ENCODE results near the gene RER1. TPM values are rescaled to one million over a fixed set of nuclear protein-coding genes. Genes with fewer than 3 reads are reported as not detected.

Gene RER1
- total RNA-seq, 2 donors from 2014 or later, result 114 TPM

- Mint-ChIP-seq H3K27ac (no peak overlapping the region), H3K36me3 (ENCODE audit: low read depth) (peaks cover 10% of the 10 kb centered on the region), H3K27me3 (ENCODE audit: insufficient read depth) (no peaks in the 10 kb centered on the region), H3K4me1 (peaks cover 9% of the 10 kb centered on the region), H3K4me3 (peak overlapping the region; percentile 73), H3K9me3 (no peaks in the 10 kb centered on the region)
- TF ChIP-seq CTCF (conservative IDR thresholded peaks at IDR 0.05), result no peak
- peaks cover 6% of the 10 kb centered on the region for H3K4me1 ChIP-seq (ENCODE audit: control insufficient read depth, insufficient read depth, low read length)
- no peak for DNase-seq
- 96 to 99% methylated on average over 6 to 7 of the region's 7 CpGs for WGBS, 2 experiments (ENCODE audit: insufficient coverage in 1 of 2, insufficient read length in 1 of 2)
- no peaks in the 10 kb centered on the region for H3K9me3 ChIP-seq (ENCODE audit: control insufficient read depth, low read length)
- H3K36me3 ChIP-seq (ENCODE audit: control insufficient read depth, insufficient read depth, low read length), result peaks cover 42% of the 10 kb centered on the region
- no peak overlapping the region for H3K9ac ChIP-seq (ENCODE audit: extremely low read depth, low read length, poor library complexity, severe bottlenecking)
- H3K27ac ChIP-seq (ENCODE audit: low read depth, low read length), result no peak overlapping the region
- H3K27me3 ChIP-seq (ENCODE audit: control insufficient read depth, insufficient read depth, low read length, poor library complexity, severe bottlenecking), result no peaks in the 10 kb centered on the region
- no peak overlapping the region for H3K4me3 ChIP-seq (ENCODE audit: low read length)
Observed at GRCh38 chr1:2389644-2390043, 2.0 kb upstream of the RER1 start.

GRCh38 chr1:2391931-2392509 lies 379 bp downstream of the RER1 start:
- peak overlapping the region; percentile 39 for H3K9ac ChIP-seq (ENCODE audit: extremely low read depth, low read length, poor library complexity, severe bottlenecking)
- H3K27ac ChIP-seq (ENCODE audit: low read depth, low read length), result no peak overlapping the region
- TF ChIP-seq CTCF (conservative IDR thresholded peaks at IDR 0.05), result no peak
- H3K27ac Mint-ChIP-seq, result peak overlapping the region; percentile 61
- H3K27me3 ChIP-seq (ENCODE audit: control insufficient read depth, insufficient read depth, low read length, poor library complexity, severe bottlenecking), result no peaks in the 10 kb centered on the region
- H3K27me3 Mint-ChIP-seq (ENCODE audit: insufficient read depth), result no peaks in the 10 kb centered on the region
- H3K9me3 ChIP-seq (ENCODE audit: control insufficient read depth, low read length), result no peaks in the 10 kb centered on the region
- no peaks in the 10 kb centered on the region for H3K9me3 Mint-ChIP-seq
- H3K4me1 ChIP-seq (ENCODE audit: control insufficient read depth, insufficient read depth, low read length), result peaks cover 6% of the 10 kb centered on the region
- WGBS, 2 experiments (ENCODE audit: insufficient coverage in 1 of 2, insufficient read length in 1 of 2), result 1% methylated on average over 15 to 62 of the region's 62 CpGs
- peak overlapping the region; percentile 93 for H3K4me3 ChIP-seq (ENCODE audit: low read length)
- no peak for DNase-seq
- peaks cover 27% of the 10 kb centered on the region for H3K36me3 Mint-ChIP-seq (ENCODE audit: low read depth)
- H3K4me3 Mint-ChIP-seq, result peak overlapping the region; percentile 73
- H3K36me3 ChIP-seq (ENCODE audit: control insufficient read depth, insufficient read depth, low read length), result peaks cover 56% of the 10 kb centered on the region
- peaks cover 9% of the 10 kb centered on the region for H3K4me1 Mint-ChIP-seq

GRCh38 chr1:2392686-2393085 lies 1.0 kb downstream of the RER1 start:
- peaks cover 30% of the 10 kb centered on the region for H3K36me3 Mint-ChIP-seq (ENCODE audit: low read depth)
- peaks cover 6% of the 10 kb centered on the region for H3K4me1 ChIP-seq (ENCODE audit: control insufficient read depth, insufficient read depth, low read length)
- DNase-seq, result no peak
- H3K27ac Mint-ChIP-seq, result peak overlapping the region; percentile 61
- no peaks in the 10 kb centered on the region for H3K27me3 Mint-ChIP-seq (ENCODE audit: insufficient read depth)
- peaks cover 9% of the 10 kb centered on the region for H3K4me1 Mint-ChIP-seq
- H3K27me3 ChIP-seq (ENCODE audit: control insufficient read depth, insufficient read depth, low read length, poor library complexity, severe bottlenecking), result no peaks in the 10 kb centered on the region
- H3K9ac ChIP-seq (ENCODE audit: extremely low read depth, low read length, poor library complexity, severe bottlenecking), result peak overlapping the region; percentile 39
- 85% methylated on average over 15 to 16 of the region's 16 CpGs for WGBS, 2 experiments (ENCODE audit: insufficient coverage in 1 of 2, insufficient read length in 1 of 2)
- no peaks in the 10 kb centered on the region for H3K9me3 Mint-ChIP-seq
- peak overlapping the region; percentile 93 for H3K4me3 ChIP-seq (ENCODE audit: low read length)
- H3K36me3 ChIP-seq (ENCODE audit: control insufficient read depth, insufficient read depth, low read length), result peaks cover 57% of the 10 kb centered on the region
- peak overlapping the region; percentile 73 for H3K4me3 Mint-ChIP-seq
- H3K9me3 ChIP-seq (ENCODE audit: control insufficient read depth, low read length), result no peaks in the 10 kb centered on the region
- no peak for TF ChIP-seq CTCF (conservative IDR thresholded peaks at IDR 0.05)
- H3K27ac ChIP-seq (ENCODE audit: low read depth, low read length), result no peak overlapping the region
